Chondrocyte (in vitro differentiated cells): ENCODE results near the gene FETUB. TPM values are rescaled to one million over a fixed set of nuclear protein-coding genes. Genes with fewer than 3 reads are reported as not detected.

Experiments used
- DNase-seq: peaks from one replicate; pipeline ENCODE4 v3.0.0; 2021; ENCODE audit warnings: mixed read lengths, low spot score
- H3K27ac Mint-ChIP-seq: one replicate; pipeline ENCODE4 v1.8.0; 2021; ENCODE audit warnings: mild to moderate bottlenecking, moderate library complexity, mixed read lengths; ENCODE audit not compliant: unreplicated experiment
- H3K27me3 Mint-ChIP-seq: 2 replicates; pipeline ENCODE4 v1.8.0; 2021; ENCODE audit warnings: low read depth, mixed read lengths
- H3K36me3 Mint-ChIP-seq: 2 replicates; pipeline ENCODE4 v1.8.0; 2021; ENCODE audit warnings: low read depth, mixed read lengths
- H3K4me1 Mint-ChIP-seq: 2 replicates; pipeline ENCODE4 v1.8.0; 2021; ENCODE audit warnings: low read depth, mild to moderate bottlenecking, mixed read lengths
- H3K4me3 Mint-ChIP-seq: one replicate; pipeline ENCODE4 v1.8.0; 2021; ENCODE audit warnings: mild to moderate bottlenecking, moderate library complexity, mixed read lengths; ENCODE audit not compliant: unreplicated experiment
- H3K9me3 Mint-ChIP-seq: 2 replicates; pipeline ENCODE4 v1.8.0; 2021; ENCODE audit warnings: low read depth, mixed read lengths
- CTCF ChIP-seq: fragments of 200-600 bp; sonication (generic); IDR thresholded peaks from 2 replicates; pipeline ENCODE4 v1.5.0; 2021; ENCODE audit warnings: antibody characterized with exemption, mild to moderate bottlenecking, moderate library complexity
- total RNA-seq: library from RNA; stranded (reverse); gene quantifications from 3 replicates; pipeline ENCODE4 v1.2.1, GENCODE V29; 2021

Gene FETUB
- total RNA-seq, 1 donor from 2014 or later: not detected

GRCh38 chr3:186691676-186692075 lies 51.5 kb downstream of the FETUB start:
- Mint-ChIP-seq H3K27me3 (peaks cover 47% of the 10 kb centered on the region), H3K9me3 (no peaks in the 10 kb centered on the region), H3K4me3 (no peak overlapping the region), H3K27ac (no peak overlapping the region), H3K4me1 (no peaks in the 10 kb centered on the region), H3K36me3 (no peaks in the 10 kb centered on the region)
- DNase-seq: no peak
- TF ChIP-seq CTCF: no peak

- Mint-ChIP-seq H3K4me3 (no peak overlapping the region), H3K27me3 (peaks cover 34% of the 10 kb centered on the region), H3K36me3 (no peaks in the 10 kb centered on the region), H3K9me3 (no peaks in the 10 kb centered on the region), H3K27ac (no peak overlapping the region), H3K4me1 (no peaks in the 10 kb centered on the region)
- TF ChIP-seq CTCF: no peak
- no peak for DNase-seq
Observed at GRCh38 chr3:186693843-186694242, 53.6 kb downstream of the FETUB start.

- no peak for TF ChIP-seq CTCF
- Mint-ChIP-seq H3K27me3 (peaks cover 34% of the 10 kb centered on the region), H3K4me3 (no peak overlapping the region), H3K4me1 (no peaks in the 10 kb centered on the region), H3K27ac (no peak overlapping the region), H3K9me3 (no peaks in the 10 kb centered on the region), H3K36me3 (no peaks in the 10 kb centered on the region)
- no peak for DNase-seq
Observed at GRCh38 chr3:186694288-186695032, 54.3 kb downstream of the FETUB start.

- Mint-ChIP-seq H3K27me3 (peaks cover 19% of the 10 kb centered on the region), H3K36me3 (peaks cover 1% of the 10 kb centered on the region), H3K27ac (no peak overlapping the region), H3K4me3 (no peak overlapping the region), H3K4me1 (peaks cover 5% of the 10 kb centered on the region), H3K9me3 (no peaks in the 10 kb centered on the region)
- TF ChIP-seq CTCF: no peak
- DNase-seq: no peak
Observed at GRCh38 chr3:186696522-186696921, 56.3 kb downstream of the FETUB start.

GRCh38 chr3:186697510-186697909 lies 57.3 kb downstream of the FETUB start:
- Mint-ChIP-seq H3K4me1 (peaks cover 5% of the 10 kb centered on the region), H3K9me3 (no peaks in the 10 kb centered on the region), H3K36me3 (peaks cover 1% of the 10 kb centered on the region), H3K27ac (no peak overlapping the region), H3K27me3 (peaks cover 14% of the 10 kb centered on the region), H3K4me3 (no peak overlapping the region)
- TF ChIP-seq CTCF: no peak
- no peak for DNase-seq
